ENCODE data around the gene PPP1R13L.

The PPP1R13L gene

GRCh38 chr19:45364696-45365095, 40.2 kb downstream of the PPP1R13L start:
- no peak for DNase-seq (ENCODE audit: low read depth, low spot score)

GRCh38 chr19:45363861-45364459, 40.9 kb downstream of the PPP1R13L start:
- DNase-seq (ENCODE audit: low read depth, low spot score): no peak

GRCh38 chr19:45362291-45362690, 42.6 kb downstream of the PPP1R13L start:
- no peak for DNase-seq (ENCODE audit: low read depth, low spot score)

- DNase-seq (ENCODE audit: low read depth, low spot score): no peak
These were observed 43.3 kb downstream of the PPP1R13L start for GRCh38 chr19:45361608-45362007.

GRCh38 chr19:45358213-45358792, 46.6 kb downstream of the PPP1R13L start:
- no peak for DNase-seq (ENCODE audit: low read depth, low spot score)

GRCh38 chr19:45357445-45357783, 47.5 kb downstream of the PPP1R13L start:
- DNase-seq (ENCODE audit: low read depth, low spot score): no peak

GRCh38 chr19:45356760-45357444, 48.0 kb downstream of the PPP1R13L start:
- DNase-seq (ENCODE audit: low read depth, low spot score): no peak

- no peak for DNase-seq (ENCODE audit: low read depth, low spot score)
These were observed 49.0 kb downstream of the PPP1R13L start for GRCh38 chr19:45355910-45356309.

- no peak for DNase-seq (ENCODE audit: low read depth, low spot score)
These were observed 49.5 kb downstream of the PPP1R13L start for GRCh38 chr19:45355402-45355801.

GRCh38 chr19:45354241-45354842, 50.5 kb downstream of the PPP1R13L start:
- DNase-seq (ENCODE audit: low read depth, low spot score): no peak

- DNase-seq (ENCODE audit: low read depth, low spot score): no peak
These were observed 51.7 kb downstream of the PPP1R13L start for GRCh38 chr19:45352914-45353796.

GRCh38 chr19:45352471-45352870, 52.4 kb downstream of the PPP1R13L start:
- no peak for DNase-seq (ENCODE audit: low read depth, low spot score)

- no peak for DNase-seq (ENCODE audit: low read depth, low spot score)
These were observed 52.8 kb downstream of the PPP1R13L start for GRCh38 chr19:45352062-45352461.

GRCh38 chr19:45351401-45351952, 53.4 kb downstream of the PPP1R13L start:
- no peak for DNase-seq (ENCODE audit: low read depth, low spot score)

GRCh38 chr19:45350477-45351058, 54.3 kb downstream of the PPP1R13L start:
- DNase-seq (ENCODE audit: low read depth, low spot score): no peak

GRCh38 chr19:45349430-45349941, 55.4 kb downstream of the PPP1R13L start:
- no peak for DNase-seq (ENCODE audit: low read depth, low spot score)

- DNase-seq (ENCODE audit: low read depth, low spot score): no peak
These were observed 55.8 kb downstream of the PPP1R13L start for GRCh38 chr19:45349126-45349415.

GRCh38 chr19:45348367-45349125, 56.3 kb downstream of the PPP1R13L start:
- no peak for DNase-seq (ENCODE audit: low read depth, low spot score)

- no peak for DNase-seq (ENCODE audit: low read depth, low spot score)
These were observed 57.1 kb downstream of the PPP1R13L start for GRCh38 chr19:45347570-45348366.

- no peak for DNase-seq (ENCODE audit: low read depth, low spot score)
These were observed 58.4 kb downstream of the PPP1R13L start for GRCh38 chr19:45346449-45346848.
